Peyer's patch (tissue), 4 donors: ENCODE data around the gene RAB25.

Experiments
- CTCF ChIP-seq, 6 experiments: fragments of 450-650 bp in 4 of 6; fragments of 200-600 bp in 2 of 6; sonication (generic) in 1 of 6; IDR thresholded peaks; one replicate each; pipeline ENCODE4 v1.5.1; 2017 to 2019; ENCODE audit warnings: antibody characterized with exemption in 6 of 6, mild to moderate bottlenecking in 3 of 6, moderate library complexity in 1 of 6
- POLR2A ChIP-seq, 2 donors: fragments of 450-650 bp; IDR thresholded peaks; one replicate each; pipeline ENCODE4 v1.5.1; 2017; ENCODE audit warnings: antibody characterized with exemption in 2 of 2, mild to moderate bottlenecking in 2 of 2, moderate library complexity in 2 of 2

GRCh38 chr1:156072251-156072650 is 11.3 kb downstream of the RAB25 start:
- no peak for TF ChIP-seq POLR2A (IDR thresholded peaks at IDR 0.05)
- TF ChIP-seq CTCF (IDR thresholded peaks at IDR 0.05) = no peak
